Liver (tissue), 3 donors: ENCODE data around the gene RDM1.

Source experiments
- ATF3 ChIP-seq: IDR thresholded peaks from 2 replicates; pipeline ENCODE4 v1.6.1; 2016; ENCODE audit warnings: antibody characterized with exemption
- CTCF ChIP-seq: fragments of 150-350 bp; IDR thresholded peaks from 2 replicates; pipeline ENCODE4 v1.5.1; 2017; ENCODE audit warnings: improper control_type of control experiment, low read depth, low read length; ENCODE audit not compliant: missing input control
- EGR1 ChIP-seq, 2 donors: IDR thresholded peaks; 2 replicates each; pipeline ENCODE4 v1.6.1; 2016 to 2018; ENCODE audit warnings: antibody characterized with exemption in 2 of 2, low read depth in 2 of 2
- FOXA1 ChIP-seq: IDR thresholded peaks from 2 replicates; pipeline ENCODE4 v1.6.1; 2016; ENCODE audit warnings: antibody characterized with exemption
- GABPA ChIP-seq, 2 donors: IDR thresholded peaks in 1 of 2; conservative IDR thresholded peaks in 1 of 2; 2 replicates each; pipeline ENCODE4 v1.6.1; 2016; ENCODE audit warnings: antibody characterized with exemption in 2 of 2, mild to moderate bottlenecking in 1 of 2, moderate library complexity in 1 of 2
- HNF4A ChIP-seq, 2 donors: conservative IDR thresholded peaks; 2 replicates each; pipeline ENCODE4 v1.6.1; 2016; ENCODE audit warnings: antibody characterized with exemption in 2 of 2, mild to moderate bottlenecking in 2 of 2
- HNF4G ChIP-seq: IDR thresholded peaks from 2 replicates; pipeline ENCODE4 v1.6.1; 2016; ENCODE audit warnings: antibody characterized with exemption
- MAX ChIP-seq: IDR thresholded peaks from 2 replicates; pipeline ENCODE4 v1.6.1; 2016; ENCODE audit warnings: antibody characterized with exemption
- REST ChIP-seq: IDR thresholded peaks from 2 replicates; pipeline ENCODE4 v1.6.1; 2016; ENCODE audit warnings: antibody characterized with exemption, mild to moderate bottlenecking
- SP1 ChIP-seq: IDR thresholded peaks from 2 replicates; pipeline ENCODE4 v1.6.1; 2018; ENCODE audit warnings: antibody characterized with exemption, mild to moderate bottlenecking
- TAF1 ChIP-seq: conservative IDR thresholded peaks from 2 replicates; pipeline ENCODE4 v1.6.1; 2016; ENCODE audit warnings: antibody characterized with exemption, mild to moderate bottlenecking
- donor health status: healthy.
- donor health status: healthy.

- TF ChIP-seq CTCF (no peak), SP1 (no peak), MAX (no peak), ATF3 (no peak), REST (no peak), HNF4A (conservative IDR thresholded peaks at IDR 0.05) (no peak), FOXA1 (no peak), GABPA (IDR thresholded peaks at IDR 0.05 in 1 of 2, conservative IDR thresholded peaks at IDR 0.05 in 1 of 2) (no peak), TAF1 (no peak), HNF4G (no peak), EGR1 (IDR thresholded peaks at IDR 0.05; ENCODE audit: low read depth in 2 of 2) (no peak)
Observed at GRCh38 chr17:35878361-35878760, 52.2 kb downstream of the RDM1 start.
